Mammary epithelial cell (primary cell): ENCODE results near the gene SH3BGR.

Source experiments
- CTCF ChIP-seq, 2 donors: IDR thresholded peaks in 1 of 2; conservative IDR thresholded peaks in 1 of 2; 2 replicates each; pipeline ENCODE4 v1.5.1; 2011 to 2012; ENCODE audit warnings: inconsistent platforms in 2 of 2, low read length in 2 of 2, mild to moderate bottlenecking in 2 of 2, control low read depth in 1 of 2, low read depth in 1 of 2; ENCODE audit not compliant: insufficient read depth in 1 of 2; ENCODE audit errors: extremely low read depth in 1 of 2
- EZH2 ChIP-seq: IDR thresholded peaks from 2 replicates; pipeline ENCODE4 v1.6.1; 2012; ENCODE audit warnings: low read length, inconsistent platforms, borderline replicate concordance

DNA sequence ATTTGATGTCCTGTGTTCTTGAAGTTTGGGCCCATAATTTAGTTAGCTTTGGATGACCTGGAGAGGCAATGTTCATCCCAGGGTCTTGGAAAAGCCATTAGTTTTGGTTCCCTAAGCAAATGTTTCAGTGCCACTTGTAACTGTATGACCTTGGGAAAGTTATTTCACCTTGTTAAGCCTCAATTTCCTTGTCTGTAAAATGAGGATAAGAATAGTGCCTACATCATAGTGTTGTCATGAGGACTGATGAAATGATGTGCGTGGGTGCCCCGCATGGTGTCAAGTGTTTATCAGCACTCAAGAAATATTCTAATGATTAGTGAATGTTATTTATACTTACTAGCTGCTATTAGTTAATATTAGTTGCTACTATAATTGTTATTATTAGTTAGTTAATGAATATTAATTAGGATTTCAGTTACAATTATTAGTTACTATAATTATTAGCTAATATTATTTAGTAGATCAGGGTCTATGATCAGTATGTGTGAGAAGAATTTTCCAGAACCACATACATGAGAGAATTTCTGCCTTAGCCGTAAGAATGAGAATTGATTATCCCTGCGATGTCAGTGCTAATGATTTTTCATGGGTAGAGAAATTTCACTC lies 1.9 kb downstream of the SH3BGR start:
- no peak for TF ChIP-seq EZH2
- no peak for TF ChIP-seq CTCF (conservative IDR thresholded peaks at IDR 0.05 in 1 of 2, IDR thresholded peaks at IDR 0.05 in 1 of 2; ENCODE audit: extremely low read depth in 1 of 2, insufficient read depth in 1 of 2, low read depth in 1 of 2, low read length in 2 of 2)
